ENCODE measurements around the gene MEGF11.

The MEGF11 gene

DNA sequence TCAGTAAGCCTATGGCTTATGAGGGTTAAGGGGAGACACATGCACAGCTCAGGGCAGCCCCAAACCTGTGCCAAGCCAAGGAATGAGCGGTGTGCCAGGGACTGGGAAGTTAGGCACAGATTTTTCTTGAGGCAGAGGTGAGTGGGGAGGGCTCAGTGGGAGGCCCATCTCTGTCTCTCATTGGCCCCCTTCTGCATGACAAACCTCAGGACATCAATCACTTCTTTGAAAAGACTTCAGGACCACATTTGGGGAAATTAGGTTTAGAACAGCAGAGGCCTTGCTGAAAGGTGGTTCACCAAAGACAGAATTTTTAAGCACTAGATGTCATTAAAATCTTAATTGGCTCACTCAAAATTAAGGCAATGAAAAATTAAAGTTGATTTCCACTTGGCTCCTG, 327.1 kb downstream of the MEGF11 start:
- DNase-seq = no peak

DNA sequence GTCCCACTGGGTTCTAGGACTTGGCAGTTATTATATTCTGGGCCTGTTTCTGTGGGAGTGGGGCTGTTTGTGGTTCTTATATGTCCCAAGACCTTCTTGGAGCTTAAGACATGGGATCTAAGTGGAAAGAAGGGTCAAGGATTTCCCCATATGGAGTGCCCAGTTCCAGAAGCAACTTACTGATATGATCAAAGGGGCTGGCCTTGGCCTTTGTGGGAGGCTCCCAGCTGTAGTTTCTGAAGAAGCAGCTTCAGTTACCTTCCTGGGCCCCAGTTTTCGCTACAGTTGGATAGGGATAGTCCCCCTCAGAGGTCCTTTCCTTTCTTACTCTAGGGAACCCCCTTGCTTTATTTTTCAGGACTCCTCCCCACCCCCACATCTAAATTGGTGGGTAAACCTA, 328.2 kb downstream of the MEGF11 start:
- DNase-seq = no peak

DNA sequence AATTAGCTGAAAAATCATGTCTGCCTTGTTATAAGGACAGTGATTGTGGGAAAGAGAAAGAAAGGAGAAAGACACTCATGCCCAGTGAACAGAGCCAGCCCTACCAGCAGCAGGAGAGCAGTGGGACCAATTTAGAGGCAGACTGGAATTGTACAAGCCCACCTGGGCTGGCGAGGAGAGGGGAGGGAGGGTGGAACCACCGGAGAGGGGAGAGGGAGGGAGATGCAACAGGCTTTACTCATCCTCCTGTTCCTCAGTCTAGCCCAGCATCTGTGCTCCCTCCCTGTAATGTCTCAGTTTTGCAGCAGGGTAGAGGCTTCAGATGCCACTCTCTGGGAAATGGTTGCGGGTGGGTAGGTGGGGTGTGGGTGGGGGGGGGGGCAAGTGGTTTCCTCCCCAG, 329.5 kb downstream of the MEGF11 start:
- no peak for DNase-seq

DNA sequence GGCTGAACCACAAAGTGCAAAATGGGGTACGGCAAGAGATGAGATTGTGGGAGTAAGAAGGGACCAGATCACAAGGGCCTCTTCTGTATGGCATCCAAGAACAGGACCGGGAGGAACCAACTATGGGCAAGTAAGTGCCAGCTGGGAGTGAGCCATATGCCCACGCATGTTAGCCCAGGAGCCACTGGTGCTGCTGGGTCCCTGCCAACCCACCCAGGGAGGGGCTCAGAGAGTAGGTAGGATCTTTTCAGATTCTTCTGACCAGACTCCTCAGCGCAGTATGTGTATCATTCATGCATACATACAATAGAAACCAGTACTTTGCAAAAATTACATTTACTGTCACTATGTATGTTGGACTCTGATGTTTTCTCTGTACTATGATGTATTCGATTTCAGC, 330.3 kb downstream of the MEGF11 start:
- DNase-seq = no peak

DNA sequence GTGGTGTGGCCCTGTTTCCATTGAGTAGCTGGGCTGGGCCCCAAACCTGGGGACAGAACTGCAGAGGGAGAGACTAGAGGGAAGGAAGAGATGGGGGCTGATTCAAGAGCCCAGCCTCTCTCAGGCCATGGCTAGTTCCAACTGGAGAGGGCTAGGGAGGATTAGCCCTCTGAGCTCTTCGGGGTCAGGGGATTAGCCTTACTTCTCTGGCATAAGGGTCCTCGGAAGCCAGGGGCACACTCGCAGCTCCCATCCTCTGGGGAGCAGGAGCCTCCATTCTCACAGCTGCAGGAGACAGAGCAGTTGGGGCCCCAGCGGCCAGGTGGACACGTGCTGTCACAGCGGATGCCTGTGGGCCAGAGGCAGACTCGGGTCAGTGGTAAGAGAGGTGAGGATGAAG, 330.9 kb downstream of the MEGF11 start:
- DNase-seq = no peak

DNA sequence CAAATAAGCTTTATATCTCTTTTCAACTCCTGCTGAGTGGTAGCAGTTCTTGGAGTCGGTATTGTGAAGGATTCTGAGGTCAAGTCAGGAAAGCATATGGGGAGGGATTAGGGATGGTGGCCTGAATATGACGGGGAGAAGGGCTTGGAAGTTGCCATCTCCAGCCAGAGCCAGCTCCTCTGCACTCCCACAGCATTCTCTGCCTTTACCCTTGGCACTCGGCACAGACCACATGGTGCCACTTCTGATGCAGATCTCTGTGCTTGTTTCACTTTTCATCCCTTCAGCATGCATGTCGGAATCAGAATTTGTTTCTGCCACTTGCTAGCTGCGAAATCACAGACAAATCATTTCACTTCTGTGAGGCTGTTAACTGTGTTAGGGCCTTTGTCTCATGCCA, 331.8 kb downstream of the MEGF11 start:
- DNase-seq = no peak

DNA sequence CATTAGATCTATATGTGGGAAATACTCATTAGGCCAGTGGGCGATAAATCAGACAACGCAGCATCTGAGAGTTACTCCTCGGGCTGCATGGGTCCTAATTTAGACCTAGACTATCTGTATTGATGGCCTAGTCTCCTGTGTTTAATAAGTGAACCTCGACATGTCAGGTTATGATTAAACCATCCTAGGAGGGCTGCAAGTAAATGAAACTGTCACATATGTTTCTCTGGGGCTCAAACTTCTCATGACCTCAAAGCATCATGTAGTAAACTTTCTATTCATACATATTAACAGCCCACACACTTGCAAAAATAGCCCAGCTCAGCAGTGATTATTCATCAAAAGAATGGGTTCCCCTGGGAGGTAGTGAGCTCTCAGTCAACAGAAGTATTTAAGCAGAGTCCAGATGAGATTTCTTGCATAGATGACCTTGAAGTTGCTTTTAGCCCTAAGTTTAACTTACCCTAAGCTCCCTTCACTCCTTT, 332.7 kb downstream of the MEGF11 start:
- no peak for DNase-seq

DNA sequence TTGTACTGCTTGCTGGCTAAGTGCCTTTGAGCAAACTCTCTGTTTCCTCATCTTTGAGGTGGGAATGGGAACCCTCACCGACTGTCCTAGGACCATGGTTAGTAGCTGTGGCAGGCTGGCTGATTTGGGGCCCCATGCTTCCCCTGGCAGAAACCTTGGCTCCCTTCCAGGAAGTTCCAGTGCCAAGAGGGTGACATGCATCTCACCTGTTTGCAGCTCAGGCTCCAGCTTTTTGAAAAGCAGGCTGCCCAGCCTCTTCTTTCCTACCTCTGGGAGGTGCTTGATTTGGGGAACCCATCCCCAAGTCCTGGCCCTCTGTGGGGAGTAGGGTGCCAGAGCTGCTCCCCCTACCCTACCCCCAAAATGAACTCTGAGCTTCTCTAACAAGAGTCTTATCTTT, 333.4 kb downstream of the MEGF11 start:
- DNase-seq = no peak

DNA sequence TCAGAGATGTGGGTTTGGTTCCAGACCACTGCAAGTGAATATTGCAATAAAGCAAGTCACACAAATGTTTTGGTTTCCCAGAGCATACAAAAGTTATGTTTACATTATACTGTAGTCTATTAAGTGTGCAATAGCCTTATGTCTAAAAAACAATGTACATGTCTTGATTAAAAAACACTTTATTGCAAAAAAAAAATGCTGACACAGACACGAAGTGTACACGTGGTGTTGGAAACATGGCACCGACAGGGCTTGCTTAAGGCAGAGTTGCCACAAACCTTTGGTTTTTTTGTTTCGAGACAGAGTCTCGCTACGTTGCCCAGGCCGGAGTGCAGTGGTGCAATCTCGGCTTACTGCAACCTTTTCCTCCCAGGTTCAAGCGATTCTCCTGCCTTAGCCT, 334.2 kb downstream of the MEGF11 start:
- no peak for DNase-seq

DNA sequence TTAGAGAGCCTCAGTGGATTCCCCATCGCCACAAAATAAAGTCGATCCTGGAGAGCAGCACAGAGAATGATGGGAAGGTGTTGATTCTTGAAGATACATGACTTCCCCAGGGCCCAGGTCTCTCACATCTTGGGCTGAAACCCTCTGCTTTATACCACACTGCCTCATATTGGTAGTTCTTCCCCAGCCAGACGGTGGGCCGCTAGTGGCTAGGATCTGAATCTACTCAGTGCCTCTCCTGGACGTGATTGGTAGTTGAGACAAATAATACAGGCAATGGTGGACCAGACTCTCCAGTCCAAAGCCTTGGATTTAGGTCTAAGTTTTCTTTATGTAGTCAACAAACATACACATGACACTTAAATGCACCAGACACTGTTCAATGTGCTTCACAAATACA, 334.6 kb downstream of the MEGF11 start:
- no peak for DNase-seq

DNA sequence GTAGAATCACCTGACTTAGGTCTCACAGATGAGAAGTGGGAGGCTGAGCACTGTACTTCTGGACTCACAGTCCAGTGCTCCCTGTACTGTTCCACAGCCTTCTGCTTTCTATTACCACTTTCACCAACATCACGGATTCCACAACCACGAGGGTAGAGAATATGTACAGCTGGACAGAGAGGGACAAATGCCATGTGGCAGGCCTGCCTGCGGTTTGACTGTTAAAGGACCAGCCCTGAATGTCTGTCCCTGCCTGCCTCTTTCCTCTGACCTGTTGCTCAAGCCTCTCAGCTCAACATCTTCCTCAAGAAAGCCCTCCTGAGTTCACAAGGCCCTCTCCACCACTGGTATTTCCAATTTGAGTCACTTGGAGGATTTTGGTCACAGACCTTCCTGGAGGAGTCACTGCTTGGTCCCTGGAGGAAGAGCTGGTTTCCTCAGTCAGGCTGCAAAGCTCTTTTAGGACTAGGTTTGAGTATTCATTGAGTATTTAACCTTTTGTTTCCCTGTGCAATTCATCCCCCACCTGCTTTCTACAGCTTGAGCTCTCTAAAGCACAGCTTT, 335.1 kb downstream of the MEGF11 start:
- DNase-seq = no peak

DNA sequence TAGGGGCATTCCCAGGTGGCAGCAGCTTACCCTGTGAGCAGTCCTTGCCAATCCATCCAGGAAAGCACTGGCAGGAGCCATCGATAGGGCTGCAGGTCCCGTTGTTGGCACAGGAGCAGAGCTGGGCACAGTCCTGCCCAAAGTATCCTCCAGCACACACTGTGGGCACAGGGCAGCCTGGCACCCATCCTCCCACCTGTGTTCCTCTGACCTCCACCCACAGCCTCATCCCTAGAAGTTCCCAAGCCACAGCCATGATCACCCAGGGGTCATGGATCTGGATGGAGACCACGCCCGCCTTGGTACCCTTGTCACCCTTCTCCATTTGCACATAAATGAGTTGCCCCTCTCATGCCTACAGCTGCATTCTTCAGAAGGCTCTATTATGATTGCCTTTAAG, 335.6 kb downstream of the MEGF11 start:
- no peak for DNase-seq

DNA sequence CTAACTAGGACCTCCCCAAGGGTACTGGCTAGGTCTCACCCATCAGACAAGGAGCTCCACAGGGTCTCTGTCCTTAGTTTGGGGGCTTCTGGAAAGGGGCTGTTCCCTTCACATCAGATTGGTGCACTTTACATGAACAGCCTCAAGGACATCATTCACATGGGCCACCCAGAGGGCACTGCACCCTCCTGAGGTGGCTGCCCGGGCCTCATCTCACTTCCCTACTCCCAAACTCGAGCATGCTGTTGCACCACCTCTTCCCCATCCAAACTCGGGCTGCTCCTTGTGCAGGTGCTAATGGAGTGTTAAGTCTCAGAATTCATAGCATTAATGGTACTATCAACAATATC, 336.2 kb downstream of the MEGF11 start:
- DNase-seq = no peak

DNA sequence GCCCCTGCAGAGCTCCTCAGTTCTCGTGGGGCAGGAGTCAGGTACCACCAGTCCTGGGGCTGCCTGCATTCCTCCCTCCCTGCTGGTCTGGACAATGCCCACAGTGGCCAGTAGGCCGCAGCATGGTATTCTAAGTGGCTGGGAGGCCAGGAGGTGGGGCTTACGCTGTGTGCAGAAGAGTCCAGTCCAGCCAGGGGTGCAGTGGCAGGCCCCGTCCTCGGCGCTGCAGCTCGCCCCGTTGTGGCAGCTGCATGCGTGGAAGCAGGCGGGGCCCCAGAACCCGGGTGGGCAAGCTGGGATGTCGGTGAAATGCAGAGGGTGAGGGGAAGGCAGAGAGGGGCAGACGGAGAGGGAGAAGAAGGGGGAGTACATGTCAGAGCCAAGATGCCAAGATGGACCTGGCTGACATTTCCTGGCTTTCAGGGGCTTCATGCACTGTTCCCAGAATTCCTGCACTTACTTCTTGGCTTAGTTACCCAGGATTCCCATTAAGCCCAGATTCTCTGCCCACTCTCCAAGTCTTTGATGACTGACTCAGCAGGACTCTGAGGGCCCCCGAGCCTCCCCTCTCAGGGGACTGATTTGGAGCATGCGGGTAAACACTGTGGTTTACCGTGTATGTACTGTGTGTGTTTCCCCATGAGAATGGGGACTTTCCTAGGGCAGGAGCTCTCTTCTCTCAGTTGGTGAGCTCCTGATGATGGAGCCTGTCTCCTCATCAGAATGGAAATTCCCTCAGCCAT, 336.7 kb downstream of the MEGF11 start:
- DNase-seq = no peak

DNA sequence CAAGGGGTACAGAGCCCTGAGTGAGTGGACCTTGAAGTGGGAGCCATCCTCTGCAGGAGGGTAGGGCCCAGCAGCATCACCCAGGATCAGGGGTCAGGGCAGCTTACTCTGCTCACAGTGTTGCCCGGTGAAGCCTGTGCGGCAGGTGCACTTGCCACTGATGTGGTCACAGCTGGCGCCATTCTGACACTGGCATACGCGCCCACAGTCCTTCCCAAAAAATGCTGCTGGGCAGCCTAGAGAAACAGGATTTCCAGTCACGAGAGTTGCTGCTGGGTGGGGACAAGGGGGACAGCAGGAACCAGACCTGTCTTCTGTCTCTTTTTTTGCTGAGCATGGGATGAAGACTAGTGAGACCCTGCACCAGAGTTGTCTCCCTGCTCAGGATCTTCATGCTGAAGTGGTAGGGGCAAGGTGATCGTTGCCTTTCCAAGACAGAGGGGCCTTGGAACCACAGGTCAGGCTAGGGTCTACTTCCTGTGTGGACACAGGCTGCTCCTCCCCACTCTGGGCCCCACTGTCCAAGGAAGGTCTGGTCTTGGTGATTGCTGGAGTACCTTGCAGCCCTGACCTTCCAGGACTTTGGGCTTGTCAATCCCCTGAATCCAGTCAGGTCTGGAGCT, 337.4 kb downstream of the MEGF11 start:
- no peak for DNase-seq

DNA sequence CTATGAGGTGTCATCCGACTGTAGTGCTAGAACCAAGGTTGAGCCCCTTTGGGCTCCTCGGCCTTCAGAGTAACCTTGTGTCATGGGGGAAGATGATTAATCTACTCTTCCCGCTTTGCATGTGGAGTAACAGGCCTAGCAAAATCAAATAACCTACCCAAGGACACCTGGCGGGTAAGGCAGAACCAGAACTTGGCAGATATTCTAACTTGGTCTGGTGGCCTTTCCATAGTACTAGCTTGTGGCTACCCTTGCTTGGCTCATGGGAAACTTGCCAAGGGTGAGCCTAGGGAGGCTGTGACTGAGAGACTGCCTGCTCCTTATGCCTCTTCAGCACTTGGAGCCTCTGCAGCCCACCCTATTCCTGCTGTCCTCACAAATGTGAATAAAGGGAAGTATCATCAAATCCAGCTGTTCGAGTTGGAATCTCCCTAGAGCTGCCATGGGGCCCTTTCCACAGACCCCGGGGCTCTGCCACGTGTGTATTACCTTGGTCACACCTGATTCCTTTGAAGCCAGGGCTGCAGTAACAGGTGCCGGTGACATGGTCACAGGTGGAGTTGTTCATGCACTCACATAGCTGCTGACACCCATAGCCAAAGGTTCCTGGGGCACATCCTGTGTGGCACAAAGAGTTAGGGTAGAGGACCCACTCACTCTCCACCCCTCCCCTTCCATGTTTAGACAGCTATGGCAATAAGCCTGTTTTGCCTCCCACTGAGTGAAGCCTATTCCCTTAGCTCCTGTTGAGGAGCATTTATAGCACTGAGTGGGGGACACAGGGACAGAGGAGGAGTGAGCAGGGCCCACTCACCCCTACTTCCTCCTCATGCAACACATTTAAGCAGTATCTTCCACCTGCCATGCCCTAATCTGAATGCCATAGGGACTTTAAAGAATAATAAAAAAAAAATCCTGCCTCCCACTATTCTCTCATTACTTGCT, 338.3 kb downstream of the MEGF11 start:
- no peak for DNase-seq

DNA sequence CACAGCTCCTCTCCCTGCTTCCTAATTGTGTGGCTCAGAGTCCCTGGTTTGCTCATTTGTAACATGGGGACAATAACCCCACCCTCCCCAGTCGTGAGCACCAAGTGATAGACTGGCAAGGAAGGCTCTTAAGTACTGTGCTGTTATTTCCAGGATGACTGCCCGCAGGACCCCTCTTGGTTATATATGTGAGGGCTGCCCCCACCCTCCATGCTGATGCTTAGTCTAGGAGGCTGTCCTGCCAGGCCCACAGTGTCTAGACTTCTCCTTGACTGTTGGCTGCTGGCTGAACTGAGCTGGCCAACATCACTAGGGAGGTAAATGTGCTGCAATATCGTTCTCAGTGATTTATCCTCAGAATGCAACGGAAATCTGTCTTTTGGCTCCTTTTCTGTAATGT, 339.2 kb downstream of the MEGF11 start:
- peak; percentile 1 for DNase-seq

DNA sequence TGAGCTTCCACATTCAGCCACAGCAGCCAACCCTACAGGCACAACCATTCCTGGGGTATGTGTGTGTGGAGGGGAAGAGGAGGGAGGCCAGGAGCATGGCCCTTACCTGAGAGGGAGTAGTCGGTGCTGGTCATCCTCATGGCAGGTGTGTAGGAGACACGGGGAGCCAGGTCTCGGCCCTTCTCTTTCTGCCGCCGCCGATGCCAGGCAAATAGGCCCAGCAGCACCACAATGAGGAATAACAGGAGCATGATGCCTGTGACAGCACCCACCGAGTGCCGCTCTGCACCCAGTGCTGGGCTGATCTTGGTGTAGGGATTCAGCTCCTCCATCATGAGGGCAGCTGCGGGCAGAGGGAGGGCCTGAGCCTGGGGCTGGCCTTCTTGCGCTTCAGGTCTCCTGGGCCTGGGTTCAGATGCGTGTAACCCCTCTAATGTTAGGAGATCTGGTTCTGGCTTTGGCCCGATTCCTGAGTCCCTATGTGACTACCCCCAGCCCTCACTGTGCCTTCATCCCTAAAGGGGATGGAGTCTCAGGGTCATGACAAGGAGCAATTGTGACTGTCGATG, 339.8 kb downstream of the MEGF11 start:
- DNase-seq = peak; percentile 33

DNA sequence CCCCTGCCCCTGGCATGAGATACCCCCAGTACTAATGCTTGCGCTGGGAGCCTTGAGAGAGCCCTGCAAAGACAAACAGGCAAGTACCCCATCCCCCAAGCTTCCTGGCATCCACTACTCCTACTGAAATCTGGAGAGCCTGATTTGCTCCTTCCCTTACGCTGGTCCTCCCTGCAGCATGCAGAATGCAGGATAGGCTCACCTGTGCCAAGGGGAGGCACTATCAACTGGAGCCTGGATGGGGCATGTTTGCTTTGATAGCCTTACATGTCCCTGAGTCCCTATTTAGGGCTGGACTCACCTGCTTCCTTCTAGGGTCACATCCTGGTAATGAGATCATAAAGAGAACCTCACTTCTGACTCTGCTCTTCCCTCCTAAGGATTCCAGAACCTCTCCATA, 341.3 kb downstream of the MEGF11 start:
- DNase-seq = peak; percentile 19

DNA sequence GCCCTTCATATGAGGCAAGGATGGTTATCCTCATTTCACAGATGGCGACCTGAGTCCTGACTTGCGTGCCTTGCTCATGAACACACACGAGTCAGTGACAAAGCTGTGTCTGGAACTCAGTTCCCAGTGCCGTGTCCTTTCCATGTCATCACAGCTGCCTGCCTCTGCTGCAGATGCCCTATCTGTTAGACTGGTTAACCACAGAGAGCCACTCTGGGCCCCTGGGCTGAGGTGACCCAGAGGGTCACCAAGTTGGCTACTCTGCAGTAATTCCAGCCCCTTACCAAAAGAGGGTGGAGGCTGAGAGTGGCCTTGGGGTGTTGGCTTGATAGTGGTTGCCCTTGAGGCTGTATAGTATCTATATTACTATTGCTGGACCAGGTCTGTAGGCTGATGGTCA, 343.2 kb downstream of the MEGF11 start:
- peak; percentile 35 for DNase-seq

DNA sequence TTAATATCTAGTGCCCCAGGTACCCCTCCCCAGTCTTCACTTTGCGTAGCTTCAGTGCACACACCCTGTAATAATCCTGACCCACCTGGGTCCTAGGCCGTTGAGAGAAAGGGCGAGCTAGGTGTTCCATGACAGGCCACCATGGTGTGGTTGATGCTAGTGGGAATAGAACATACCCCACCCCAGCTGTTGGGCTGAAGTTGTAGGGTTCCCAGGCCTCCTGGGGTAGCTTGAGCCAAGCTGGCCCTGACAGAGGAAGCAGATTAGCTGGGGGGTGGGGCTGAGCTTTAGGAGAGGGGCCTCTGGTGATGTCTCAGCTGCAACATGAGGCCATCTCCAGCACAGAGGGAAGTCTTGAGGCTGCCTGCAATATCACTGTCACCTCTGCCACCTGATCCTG, 343.7 kb downstream of the MEGF11 start:
- peak; percentile 38 for DNase-seq

DNA sequence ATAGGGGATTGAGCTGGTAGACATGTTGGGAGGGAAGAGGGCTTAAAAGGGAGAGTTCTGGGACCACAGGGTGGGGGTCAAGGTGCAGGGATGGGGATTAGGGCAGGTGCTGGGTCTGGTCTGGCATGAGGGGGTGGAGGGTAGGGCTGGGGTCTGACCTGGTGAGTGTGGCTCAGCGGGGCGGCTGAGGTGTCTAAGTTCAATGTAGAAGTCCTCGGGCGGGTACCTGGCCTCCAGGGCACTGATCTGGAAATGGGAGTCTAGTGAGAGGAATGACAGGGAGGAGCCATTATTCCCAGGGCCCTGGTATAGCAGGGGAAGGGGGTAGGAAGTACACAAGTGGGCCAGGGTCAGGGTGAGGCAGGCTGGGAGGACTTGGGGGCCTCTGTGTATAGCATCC, 344.7 kb downstream of the MEGF11 start:
- peak; percentile 28 for DNase-seq

DNA sequence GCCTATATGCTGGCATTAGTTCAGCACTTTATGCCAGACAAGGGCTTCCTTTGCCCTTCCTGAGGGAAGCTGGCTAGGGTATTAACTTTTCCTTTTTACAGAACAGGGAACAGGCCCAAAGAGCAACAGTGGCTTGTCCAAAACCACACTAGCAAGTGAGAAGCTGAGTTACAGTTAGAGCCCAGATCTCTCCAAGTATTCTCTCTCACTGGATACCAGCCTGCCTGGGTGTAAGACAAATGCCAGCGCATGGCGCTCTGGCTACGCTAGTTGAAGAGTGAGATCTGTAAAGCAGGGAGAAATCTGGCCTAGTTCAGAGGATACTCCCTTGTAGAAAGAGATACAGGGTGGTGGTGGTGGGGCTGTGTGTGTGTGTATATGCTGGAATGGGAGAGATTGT, 345.9 kb downstream of the MEGF11 start:
- peak; percentile 28 for DNase-seq

All from activated CD8-positive, alpha-beta memory T cell treated with anti-CD3 and anti-CD28 coated beads for 24 hours (primary cell).